ENCODE measurements around the gene RPTN.

DNA sequence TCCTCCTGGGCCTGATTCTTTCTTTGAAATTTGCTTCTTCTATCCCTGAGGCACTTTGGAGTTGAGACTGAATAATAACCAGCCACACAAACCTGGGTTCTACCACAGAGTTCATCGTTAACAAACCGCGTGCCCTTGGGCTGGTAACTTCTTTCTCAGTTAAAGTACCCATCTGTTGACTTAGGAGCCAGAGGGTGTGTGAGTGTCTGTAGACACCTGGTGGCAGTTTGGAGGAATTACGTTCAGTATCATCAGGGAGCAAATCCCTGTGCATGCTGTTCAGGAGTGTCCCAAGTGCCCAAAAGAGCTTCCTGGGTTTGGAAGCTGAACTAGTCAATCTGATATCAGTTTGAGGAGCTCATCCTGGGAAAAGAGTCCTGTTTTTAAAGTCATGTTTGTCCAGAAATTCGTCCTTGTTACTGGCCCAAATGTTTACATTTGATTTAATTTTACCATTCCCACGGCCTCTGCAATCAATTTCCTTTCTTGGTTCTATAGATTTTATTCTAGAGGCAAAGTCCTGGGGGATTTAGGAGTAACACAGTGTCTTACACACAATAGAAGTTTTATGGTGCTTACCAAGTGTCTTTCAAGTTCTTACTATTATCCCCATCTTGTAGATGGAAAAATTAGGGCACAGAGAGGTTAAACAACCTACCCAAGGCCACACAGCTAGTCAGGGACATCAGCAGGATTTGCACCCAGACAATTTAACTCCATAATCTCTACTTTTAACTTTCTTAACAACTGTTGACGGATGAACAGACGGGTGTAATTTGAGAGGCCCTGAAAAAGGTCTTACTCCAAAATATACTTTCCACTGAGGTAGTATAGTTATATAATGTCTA lies 26.7 kb upstream of the RPTN start:
- peak; percentile 44 to 91 (median 88) for TF ChIP-seq CTCF (IDR thresholded peaks at IDR 0.05)
- no peak for TF ChIP-seq POLR2A (IDR thresholded peaks at IDR 0.05)

All from esophagus squamous epithelium (tissue), 4 donors.